ENCODE measurements around the gene ZP3. TPM values are rescaled to one million over a fixed set of nuclear protein-coding genes. Genes with fewer than 3 reads are reported as not detected.
"Not testable (repeated sequence)": the region's sequence is repeated elsewhere in the genome, so short reads cannot be mapped to it uniquely, and the experiment has no call there.

Gene ZP3
- polyA plus RNA-seq, 1 of the 3 experiments (the other 2 are of a cell fraction) = 5.4 TPM

DNA sequence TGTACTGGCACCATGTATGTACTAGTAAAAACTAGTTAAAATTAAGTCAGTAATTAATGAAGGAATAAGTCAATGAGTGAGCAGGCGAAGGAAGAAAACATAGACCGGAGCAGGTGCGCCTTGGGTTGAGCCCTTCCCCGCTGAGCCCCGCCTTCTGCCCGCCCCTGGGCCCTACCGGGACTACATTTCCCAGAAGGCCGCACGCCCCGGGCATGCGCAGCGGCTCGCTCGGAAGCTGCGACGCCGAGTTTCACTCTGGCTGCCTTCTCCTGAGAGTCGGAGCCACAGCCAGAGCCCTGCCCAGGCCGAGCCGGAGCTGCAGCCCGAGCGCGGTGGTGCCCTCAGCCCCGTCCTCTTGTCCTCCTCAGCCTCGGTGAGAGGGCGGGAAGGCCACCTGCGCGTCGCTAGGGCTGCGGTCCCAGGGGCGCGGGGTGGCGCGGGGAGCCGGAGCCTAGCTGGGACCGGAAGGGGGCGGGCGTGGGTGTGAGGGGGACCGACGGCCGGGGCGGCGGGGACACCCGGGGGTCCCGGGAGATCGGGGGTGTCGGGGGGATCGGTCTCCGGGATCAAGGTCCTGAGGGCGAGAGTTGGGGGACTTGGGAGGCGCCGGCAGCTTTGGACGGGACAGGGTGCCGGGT, 36.8 kb downstream of the ZP3 start, which contains the start of gene DTX2:
TSS of gene DTX2 (plus strand) at position 246 of the 638 bp plus-strand sequence. CDS start 18,801 bp downstream, outside the sequence.
- H3K4me1 ChIP-seq (ENCODE audit: control insufficient read depth in 1 of 2, insufficient read depth in 2 of 2, low read depth in 1 of 2, low read length in 1 of 2); CTCF ChIA-PET; H3K36me3 ChIP-seq (replicated peaks in 1 of 2; ENCODE audit: control insufficient read depth in 1 of 2, insufficient read depth in 2 of 2, low read length in 1 of 2); H2AFZ ChIP-seq (ENCODE audit: low read depth); H3F3A ChIP-seq (replicated peaks; ENCODE audit: insufficient read depth); DNase-seq; POLR2A ChIA-PET; H3K9me2 ChIP-seq; H3K9me3 ChIP-seq; H4K20me1 ChIP-seq (ENCODE audit: insufficient read depth); H3K79me2 ChIP-seq (ENCODE audit: insufficient read depth); H3K27me3 ChIP-seq (ENCODE audit: insufficient read depth); H3K27ac ChIP-seq (ENCODE audit: low read depth in 2 of 2, low read length in 1 of 2): not testable (repeated sequence)
- H3K4me2 ChIP-seq = peak within 1 kb of the TSS; percentile 50; the same call in 1 of the 2 replicates
- H3K4me3 ChIP-seq (ENCODE audit: low read depth in 2 of 2, low read length in 1 of 2) = peak within 1 kb of the TSS in 1 of 2 experiments; percentile 50; a peak in 2 of 4 replicates
- TF ChIP-seq GABPA (IDR thresholded peaks at IDR 0.05; ENCODE audit: low read depth) = peak; percentile 19; the same call in 1 of the 2 replicates
- WGBS (ENCODE audit: low lambda C conversion rate) = no CpG with 5 or more reads among the region's 54 CpGs
- peak within 1 kb of the TSS; percentile 58; the same call in 1 of the 2 replicates for H3K9ac ChIP-seq

GRCh38 chr7:76462271-76462882, 37.6 kb downstream of the ZP3 start:
- H3K4me2 ChIP-seq; DNase-seq; H4K20me1 ChIP-seq (ENCODE audit: insufficient read depth); H3F3A ChIP-seq (replicated peaks; ENCODE audit: insufficient read depth); CTCF ChIA-PET; H3K4me3 ChIP-seq (ENCODE audit: low read depth in 2 of 2, low read length in 1 of 2); H3K79me2 ChIP-seq (ENCODE audit: insufficient read depth); H3K9ac ChIP-seq; POLR2A ChIA-PET; H3K36me3 ChIP-seq (replicated peaks in 1 of 2; ENCODE audit: control insufficient read depth in 1 of 2, insufficient read depth in 2 of 2, low read length in 1 of 2); H3K27ac ChIP-seq (ENCODE audit: low read depth in 2 of 2, low read length in 1 of 2); H3K4me1 ChIP-seq (ENCODE audit: control insufficient read depth in 1 of 2, insufficient read depth in 2 of 2, low read depth in 1 of 2, low read length in 1 of 2); H3K9me2 ChIP-seq; H3K27me3 ChIP-seq (ENCODE audit: insufficient read depth); H2AFZ ChIP-seq (ENCODE audit: low read depth); H3K9me3 ChIP-seq: not testable (repeated sequence)
- WGBS (ENCODE audit: low lambda C conversion rate) = no CpG with 5 or more reads among the region's 17 CpGs

GRCh38 chr7:76464959-76465358, 40.2 kb downstream of the ZP3 start:
- H2AFZ ChIP-seq (ENCODE audit: low read depth); H3K36me3 ChIP-seq (replicated peaks in 1 of 2; ENCODE audit: control insufficient read depth in 1 of 2, insufficient read depth in 2 of 2, low read length in 1 of 2); H3K79me2 ChIP-seq (ENCODE audit: insufficient read depth); H3K4me3 ChIP-seq (ENCODE audit: low read depth in 2 of 2, low read length in 1 of 2); H3K9me2 ChIP-seq; H3F3A ChIP-seq (replicated peaks; ENCODE audit: insufficient read depth); CTCF ChIA-PET; H3K9me3 ChIP-seq; H3K27ac ChIP-seq (ENCODE audit: low read depth in 2 of 2, low read length in 1 of 2); H4K20me1 ChIP-seq (ENCODE audit: insufficient read depth); H3K4me1 ChIP-seq (ENCODE audit: control insufficient read depth in 1 of 2, insufficient read depth in 2 of 2, low read depth in 1 of 2, low read length in 1 of 2); H3K4me2 ChIP-seq; H3K27me3 ChIP-seq (ENCODE audit: insufficient read depth); H3K9ac ChIP-seq; POLR2A ChIA-PET; DNase-seq: not testable (repeated sequence)
- 92% methylated on average over 5 of the region's 5 CpGs for WGBS (ENCODE audit: low lambda C conversion rate)

DNA sequence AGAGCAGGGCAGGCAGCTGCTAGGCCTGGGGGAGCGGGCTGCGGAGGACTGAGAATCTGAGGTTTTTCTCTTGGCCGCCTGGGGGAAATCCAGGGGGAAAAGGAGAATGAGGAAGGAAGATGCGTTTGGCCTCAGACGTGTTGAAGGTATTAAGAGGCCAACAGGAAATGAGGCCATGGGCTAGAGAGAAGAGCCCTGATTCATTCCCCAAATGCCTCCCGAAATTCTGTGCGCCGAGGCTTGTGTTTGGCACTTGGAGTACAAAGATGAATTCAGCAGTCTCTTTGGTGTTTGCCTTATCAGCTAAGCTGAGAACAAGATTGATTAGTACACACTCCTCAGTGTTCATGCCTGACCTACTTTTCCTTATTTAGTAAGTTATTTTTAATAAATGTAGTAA, 41.2 kb downstream of the ZP3 start:
- H3F3A ChIP-seq (replicated peaks; ENCODE audit: insufficient read depth); H3K9me2 ChIP-seq; H3K9ac ChIP-seq; H2AFZ ChIP-seq (ENCODE audit: low read depth); H3K27me3 ChIP-seq (ENCODE audit: insufficient read depth); H3K36me3 ChIP-seq (replicated peaks in 1 of 2; ENCODE audit: control insufficient read depth in 1 of 2, insufficient read depth in 2 of 2, low read length in 1 of 2); H4K20me1 ChIP-seq (ENCODE audit: insufficient read depth); DNase-seq; H3K4me3 ChIP-seq (ENCODE audit: low read depth in 2 of 2, low read length in 1 of 2); H3K9me3 ChIP-seq; CTCF ChIA-PET; POLR2A ChIA-PET; H3K4me1 ChIP-seq (ENCODE audit: control insufficient read depth in 1 of 2, insufficient read depth in 2 of 2, low read depth in 1 of 2, low read length in 1 of 2); H3K79me2 ChIP-seq (ENCODE audit: insufficient read depth); H3K27ac ChIP-seq (ENCODE audit: low read depth in 2 of 2, low read length in 1 of 2); H3K4me2 ChIP-seq: not testable (repeated sequence)
- no CpG with 5 or more reads among the region's 8 CpGs for WGBS (ENCODE audit: low lambda C conversion rate)

DNA sequence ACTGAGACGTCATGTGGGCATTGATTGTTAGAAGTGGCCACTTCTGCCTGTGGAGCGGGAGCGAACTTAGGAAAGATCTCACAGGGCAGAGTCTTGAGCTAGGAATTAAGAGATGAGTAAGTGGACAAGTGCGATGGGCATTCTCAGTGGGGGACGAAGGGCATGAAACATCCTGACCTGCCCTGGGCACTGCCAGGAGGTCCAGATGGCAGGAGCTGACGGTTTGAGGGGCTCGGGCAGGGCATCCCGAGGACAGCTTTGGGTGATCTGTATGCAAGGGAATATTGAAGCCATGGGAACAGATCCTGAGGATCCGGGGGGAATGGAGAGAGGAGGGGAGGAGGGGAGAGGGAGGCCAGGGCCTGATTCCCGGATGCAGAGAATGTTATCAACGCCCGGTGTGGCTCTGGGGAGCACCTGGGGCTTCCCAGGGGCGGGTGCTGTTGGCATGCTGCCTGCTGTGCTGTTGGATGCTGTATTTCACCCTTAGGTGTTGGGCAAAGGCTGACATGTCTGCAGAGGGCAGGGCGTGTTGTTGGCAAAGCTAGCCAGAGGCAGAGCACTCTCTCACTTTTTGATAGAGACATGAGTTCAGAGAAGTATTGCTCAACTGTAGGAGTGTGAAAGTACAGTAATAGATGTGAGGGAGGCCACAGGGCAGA, 43.1 kb downstream of the ZP3 start:
- POLR2A ChIA-PET; H3K9me3 ChIP-seq; CTCF ChIA-PET; H4K20me1 ChIP-seq (ENCODE audit: insufficient read depth); H3K9me2 ChIP-seq; H3K4me1 ChIP-seq (ENCODE audit: control insufficient read depth in 1 of 2, insufficient read depth in 2 of 2, low read depth in 1 of 2, low read length in 1 of 2); H3K4me3 ChIP-seq (ENCODE audit: low read depth in 2 of 2, low read length in 1 of 2); H3K4me2 ChIP-seq; H3F3A ChIP-seq (replicated peaks; ENCODE audit: insufficient read depth); H3K9ac ChIP-seq; H3K79me2 ChIP-seq (ENCODE audit: insufficient read depth); H3K36me3 ChIP-seq (replicated peaks in 1 of 2; ENCODE audit: control insufficient read depth in 1 of 2, insufficient read depth in 2 of 2, low read length in 1 of 2); H3K27ac ChIP-seq (ENCODE audit: low read depth in 2 of 2, low read length in 1 of 2); H2AFZ ChIP-seq (ENCODE audit: low read depth); H3K27me3 ChIP-seq (ENCODE audit: insufficient read depth): not testable (repeated sequence)
- DNase-seq = peak; percentile 15
- WGBS (ENCODE audit: low lambda C conversion rate) = 83% methylated on average over 10 of the region's 14 CpGs

- H3K9ac ChIP-seq; H2AFZ ChIP-seq (ENCODE audit: low read depth); CTCF ChIA-PET; H3K27ac ChIP-seq (ENCODE audit: low read depth in 2 of 2, low read length in 1 of 2); H3K4me2 ChIP-seq; H3K4me3 ChIP-seq (ENCODE audit: low read depth in 2 of 2, low read length in 1 of 2); H3K4me1 ChIP-seq (ENCODE audit: control insufficient read depth in 1 of 2, insufficient read depth in 2 of 2, low read depth in 1 of 2, low read length in 1 of 2); H4K20me1 ChIP-seq (ENCODE audit: insufficient read depth); H3K79me2 ChIP-seq (ENCODE audit: insufficient read depth); H3K9me3 ChIP-seq; H3K36me3 ChIP-seq (replicated peaks in 1 of 2; ENCODE audit: control insufficient read depth in 1 of 2, insufficient read depth in 2 of 2, low read length in 1 of 2); H3F3A ChIP-seq (replicated peaks; ENCODE audit: insufficient read depth); DNase-seq; H3K9me2 ChIP-seq; H3K27me3 ChIP-seq (ENCODE audit: insufficient read depth); POLR2A ChIA-PET: not testable (repeated sequence)
- WGBS (ENCODE audit: low lambda C conversion rate) = 90% methylated on average over 6 of the region's 10 CpGs
Observed at GRCh38 chr7:76471556-76472221, 46.9 kb downstream of the ZP3 start.

All from SK-N-SH (cell line).